Parathyroid adenoma (tissue), 2 donors: Measurements from ENCODE around the gene DOCK10.

Experiments
- H2AFZ ChIP-seq: fragments of 300-600 bp; sonication (generic); one replicate; pipeline ENCODE4 v1.7.0; 2017; ENCODE audit warnings: antibody characterized with exemption, mild to moderate bottlenecking
- H3K27ac ChIP-seq: fragments of 300-600 bp; sonication (generic); one replicate; pipeline ENCODE4 v1.7.0; 2017
- H3K27me3 ChIP-seq: fragments of 300-600 bp; sonication (generic); one replicate; pipeline ENCODE4 v1.7.0; 2017; ENCODE audit warnings: low read length; ENCODE audit not compliant: control insufficient read depth, insufficient read depth
- H3K36me3 ChIP-seq: fragments of 300-600 bp; sonication (generic); one replicate; pipeline ENCODE4 v1.7.0; 2017; ENCODE audit warnings: low read length; ENCODE audit not compliant: control insufficient read depth, insufficient read depth
- H3K4me1 ChIP-seq: fragments of 300-600 bp; sonication (generic); one replicate; pipeline ENCODE4 v1.7.0; 2017; ENCODE audit warnings: control low read depth
- H3K4me2 ChIP-seq: fragments of 300-600 bp; sonication (generic); one replicate; pipeline ENCODE4 v1.7.0; 2017; ENCODE audit warnings: low read length
- H3K4me3 ChIP-seq: fragments of 300-600 bp; sonication (generic); one replicate; pipeline ENCODE4 v1.7.0; 2017; ENCODE audit warnings: low read depth, low read length
- H3K79me2 ChIP-seq: fragments of 300-600 bp; sonication (generic); one replicate; pipeline ENCODE4 v1.7.0; 2017; ENCODE audit warnings: control low read depth
- H3K9ac ChIP-seq: fragments of 300-600 bp; sonication (generic); one replicate; pipeline ENCODE4 v1.7.0; 2017; ENCODE audit warnings: mild to moderate bottlenecking
- H3K9me3 ChIP-seq: fragments of 300-600 bp; sonication (generic); one replicate; pipeline ENCODE4 v1.7.0; 2017; ENCODE audit warnings: low read length; ENCODE audit not compliant: control insufficient read depth
- CTCF ChIP-seq: fragments of 300-600 bp; sonication (generic); IDR thresholded peaks from one replicate; pipeline ENCODE4 v1.7.0; 2017; ENCODE audit warnings: antibody characterized with exemption, mild to moderate bottlenecking
- donor health status: primary hyperparathyroidism.

Gene DOCK10

GRCh38 chr2:225013425-225014365, 28.6 kb downstream of the DOCK10 start:
- Histone ChIP-seq H3K4me3 (no peak overlapping the region), H3K27me3 (no peaks in the 10 kb centered on the region), H3K36me3 (no peaks in the 10 kb centered on the region), H3K4me1 (no peaks in the 10 kb centered on the region), H3K79me2 (no peaks in the 10 kb centered on the region), H3K9me3 (no peaks in the 10 kb centered on the region), H2AFZ (no peak overlapping the region), H3K4me2 (no peak overlapping the region), H3K9ac (no peak overlapping the region), H3K27ac (no peak overlapping the region)
- no peak for TF ChIP-seq CTCF

GRCh38 chr2:225011585-225011984, 30.7 kb downstream of the DOCK10 start:
- Histone ChIP-seq H3K36me3 (no peaks in the 10 kb centered on the region), H3K4me1 (no peaks in the 10 kb centered on the region), H3K4me2 (no peak overlapping the region), H3K9me3 (no peaks in the 10 kb centered on the region), H3K4me3 (no peak overlapping the region), H3K79me2 (no peaks in the 10 kb centered on the region), H3K27me3 (no peaks in the 10 kb centered on the region), H3K27ac (no peak overlapping the region), H3K9ac (no peak overlapping the region), H2AFZ (no peak overlapping the region)
- TF ChIP-seq CTCF: no peak

- no peaks in the 10 kb centered on the region for H3K36me3 ChIP-seq
- no peak overlapping the region for H3K4me3 ChIP-seq
- no peak for TF ChIP-seq CTCF
- H3K4me1 ChIP-seq: no peaks in the 10 kb centered on the region
- H3K27ac ChIP-seq: no peak overlapping the region
- no peak overlapping the region for H2AFZ ChIP-seq
- H3K27me3 ChIP-seq: no peaks in the 10 kb centered on the region
- no peak overlapping the region for H3K4me2 ChIP-seq
- H3K79me2 ChIP-seq: no peaks in the 10 kb centered on the region
- H3K9ac ChIP-seq: no peak overlapping the region
- H3K9me3 ChIP-seq: no peaks in the 10 kb centered on the region
These were observed 31.5 kb downstream of the DOCK10 start for GRCh38 chr2:225010804-225011203.

GRCh38 chr2:225009768-225010167, 32.5 kb downstream of the DOCK10 start:
- H3K4me1 ChIP-seq: no peaks in the 10 kb centered on the region
- no peak overlapping the region for H3K9ac ChIP-seq
- no peak overlapping the region for H3K27ac ChIP-seq
- no peak overlapping the region for H2AFZ ChIP-seq
- TF ChIP-seq CTCF: no peak
- no peak overlapping the region for H3K4me3 ChIP-seq
- no peak overlapping the region for H3K4me2 ChIP-seq
- no peaks in the 10 kb centered on the region for H3K36me3 ChIP-seq
- no peaks in the 10 kb centered on the region for H3K9me3 ChIP-seq
- no peaks in the 10 kb centered on the region for H3K79me2 ChIP-seq
- H3K27me3 ChIP-seq: no peaks in the 10 kb centered on the region

- Histone ChIP-seq H3K27ac (no peak overlapping the region), H3K79me2 (no peaks in the 10 kb centered on the region), H3K27me3 (no peaks in the 10 kb centered on the region), H3K9ac (no peak overlapping the region), H3K4me2 (no peak overlapping the region), H2AFZ (no peak overlapping the region), H3K4me3 (no peak overlapping the region), H3K9me3 (no peaks in the 10 kb centered on the region), H3K36me3 (no peaks in the 10 kb centered on the region), H3K4me1 (no peaks in the 10 kb centered on the region)
- TF ChIP-seq CTCF: no peak
These were observed 33.3 kb downstream of the DOCK10 start for GRCh38 chr2:225008935-225009334.
